Gastrocnemius medialis (tissue), 4 donors: Measurements from ENCODE around the gene CASQ2. TPM values are rescaled to one million over a fixed set of nuclear protein-coding genes. Genes with fewer than 3 reads are reported as not detected.
A peak's percentile ranks its signal among the peaks of the same experiment; 100 is the strongest.

Source experiments
- ATAC-seq, 2 donors: fragments of 150-250 bp; one replicate each; pipeline ENCODE4 v1.9.1; 2016
- DNase-seq, 2 donors: peaks; one replicate each; pipeline ENCODE4 v3.0.0-alpha.2; 2019
- H3K27ac ChIP-seq, 4 donors: fragments of 200-600 bp; sonication (generic); 1 replicate in 1 of 4; 2 replicates in 3 of 4; pipeline ENCODE4 v1.5.1; 2016 to 2018; ENCODE audit warnings: mild to moderate bottlenecking in 2 of 4, moderate library complexity in 1 of 4
- H3K27me3 ChIP-seq, 3 donors: fragments of 200-600 bp; sonication (generic) in 2 of 3; 1 replicate in 1 of 3; 2 replicates in 2 of 3; pipeline versions ENCODE4 v1.5.1 to v1.6.0; 2016 to 2019; ENCODE audit warnings: mild to moderate bottlenecking in 1 of 3, moderate library complexity in 1 of 3
- H3K36me3 ChIP-seq, 2 donors: fragments of 200-600 bp; sonication (generic) in 1 of 2; one replicate each; pipeline ENCODE4 v1.5.1; 2017 to 2018
- H3K4me1 ChIP-seq, 2 donors: fragments of 200-600 bp; sonication (generic) in 1 of 2; one replicate each; pipeline ENCODE4 v1.5.1; 2016 to 2017; ENCODE audit warnings: mild to moderate bottlenecking in 2 of 2
- H3K4me3 ChIP-seq, 4 donors: fragments of 200-600 bp; sonication (generic) in 3 of 4; 1 replicate in 1 of 4; 2 replicates in 3 of 4; pipeline ENCODE4 v1.5.1; 2016 to 2019; ENCODE audit warnings: mild to moderate bottlenecking in 2 of 4
- H3K9me3 ChIP-seq, 3 donors: fragments of 200-600 bp; sonication (generic) in 2 of 3; 1 replicate in 1 of 3; 2 replicates in 2 of 3; pipeline ENCODE4 v1.5.1; 2016 to 2019
- CTCF ChIP-seq, 5 experiments: fragments of 450-650 bp in 3 of 5; fragments of 200-600 bp in 2 of 5; sonication (generic) in 2 of 5; IDR thresholded peaks in 4 of 5; conservative IDR thresholded peaks in 1 of 5; 1 replicate in 4 of 5; 2 replicates in 1 of 5; pipeline ENCODE4 v1.5.1; 2016 to 2019; ENCODE audit warnings: antibody characterized with exemption in 5 of 5, mild to moderate bottlenecking in 3 of 5, moderate library complexity in 3 of 5
- POLR2A ChIP-seq, 2 donors: fragments of 450-650 bp; IDR thresholded peaks; one replicate each; pipeline ENCODE4 v1.6.1; 2017; ENCODE audit warnings: antibody characterized with exemption in 2 of 2, mild to moderate bottlenecking in 2 of 2, moderate library complexity in 2 of 2
- in situ Hi-C, 4 donors: fragments of 200-750 bp; cut with MboI; loops; one replicate each; pipeline versions ENCODE4 v1.15.0 to v1.8.0; 2017; ENCODE audit warnings: low sequenced_read_pairs in 4 of 4
- intact Hi-C: fragments of 100-400 bp; cut with DNase I; formaldehyde crosslinking; loops from one replicate; pipeline ENCODE4 v1.15.1; 2023; ENCODE audit warnings: low total_unique reads
- total RNA-seq, 4 donors: library from RNA; depleted of rRNA; stranded (reverse); fragments of >200 nt; gene quantifications; one replicate each; pipeline versions ENCODE4 v1.1.0 to v1.2.3, GENCODE V29; 2016

Gene CASQ2
- total RNA-seq, 4 donors from 2014 or later: 16.5 to 207 (median 83.2) TPM

- Histone ChIP-seq H3K4me1 (no peaks in the 10 kb centered on the region), H3K27ac (no peak overlapping the region), H3K4me3 (no peak overlapping the region), H3K27me3 (no peaks in the 10 kb centered on the region), H3K36me3 (no peaks in the 10 kb centered on the region), H3K9me3 (no peaks in the 10 kb centered on the region)
- peak in 4 of 5 experiments; percentile 24 to 56 (median 44) for TF ChIP-seq CTCF (IDR thresholded peaks at IDR 0.05 in 4 of 5, conservative IDR thresholded peaks at IDR 0.05 in 1 of 5)
- TF ChIP-seq POLR2A (IDR thresholded peaks at IDR 0.05): no peak
- no peak for DNase-seq
- intact Hi-C loops: loop anchor here (2.0 kb wide), 1 partner anchor 173 kb away; no protein-coding TSS in a partner anchor
- ATAC-seq: peak in 1 of 2 donors; percentile 41
- in situ Hi-C loops: loop anchor here (10.0 to 25.0 kb wide), 3 partner anchors 177 to 680 kb away; partner anchors contain the start of gene SLC22A15 (in 1 of the 4)
Observed at GRCh38 chr1:115807723-115808122, 39.2 kb upstream of the CASQ2 start.

GRCh38 chr1:115805597-115805996, 37.1 kb upstream of the CASQ2 start:
- Histone ChIP-seq H3K9me3 (no peaks in the 10 kb centered on the region), H3K27ac (no peak overlapping the region), H3K4me1 (no peaks in the 10 kb centered on the region), H3K27me3 (no peaks in the 10 kb centered on the region), H3K36me3 (no peaks in the 10 kb centered on the region), H3K4me3 (no peak overlapping the region)
- ATAC-seq (no peak), DNase-seq (no peak)
- in situ Hi-C loops (loop anchor here (10.0 to 25.0 kb wide), 3 partner anchors 179 to 682 kb away; partner anchors contain the start of gene SLC22A15 (in 1 of the 4)), intact Hi-C loops (no loop called here)
- no peak for TF ChIP-seq POLR2A (IDR thresholded peaks at IDR 0.05)
- TF ChIP-seq CTCF (IDR thresholded peaks at IDR 0.05 in 4 of 5, conservative IDR thresholded peaks at IDR 0.05 in 1 of 5): no peak

GRCh38 chr1:115802416-115802815, 33.9 kb upstream of the CASQ2 start:
- in situ Hi-C loops (loop anchor here (10.0 to 25.0 kb wide), 3 partner anchors 182 to 685 kb away; partner anchors contain the start of gene SLC22A15 (in 1 of the 4)), intact Hi-C loops (no loop called here)
- Histone ChIP-seq H3K36me3 (no peaks in the 10 kb centered on the region), H3K27me3 (no peaks in the 10 kb centered on the region), H3K9me3 (no peaks in the 10 kb centered on the region), H3K4me3 (no peak overlapping the region), H3K27ac (no peak overlapping the region), H3K4me1 (no peaks in the 10 kb centered on the region)
- no peak for ATAC-seq
- no peak for DNase-seq
- TF ChIP-seq POLR2A (IDR thresholded peaks at IDR 0.05) (no peak), CTCF (IDR thresholded peaks at IDR 0.05 in 4 of 5, conservative IDR thresholded peaks at IDR 0.05 in 1 of 5) (no peak)

- no peak overlapping the region for H3K4me3 ChIP-seq
- DNase-seq (no peak), ATAC-seq (no peak)
- TF ChIP-seq POLR2A (IDR thresholded peaks at IDR 0.05): no peak
- no peak for TF ChIP-seq CTCF (IDR thresholded peaks at IDR 0.05 in 4 of 5, conservative IDR thresholded peaks at IDR 0.05 in 1 of 5)
- in situ Hi-C loops: no loop called here
- no peaks in the 10 kb centered on the region for H3K4me1 ChIP-seq
- intact Hi-C loops: no loop called here
- no peaks in the 10 kb centered on the region for H3K36me3 ChIP-seq
- no peaks in the 10 kb centered on the region for H3K9me3 ChIP-seq
- no peak overlapping the region for H3K27ac ChIP-seq
- H3K27me3 ChIP-seq: peaks cover 0 to 13% (median 5%) of the 10 kb centered on the region in 3 donors
Observed at GRCh38 chr1:115797486-115797885, 29.0 kb upstream of the CASQ2 start.

- ATAC-seq (no peak), DNase-seq (no peak)
- Histone ChIP-seq H3K4me1 (no peaks in the 10 kb centered on the region), H3K9me3 (no peaks in the 10 kb centered on the region), H3K27me3 (peaks cover 0 to 13% (median 5%) of the 10 kb centered on the region in 3 donors), H3K4me3 (no peak overlapping the region), H3K36me3 (no peaks in the 10 kb centered on the region), H3K27ac (no peak overlapping the region)
- intact Hi-C loops: no loop called here
- TF ChIP-seq POLR2A (IDR thresholded peaks at IDR 0.05) (no peak), CTCF (IDR thresholded peaks at IDR 0.05 in 4 of 5, conservative IDR thresholded peaks at IDR 0.05 in 1 of 5) (no peak)
- in situ Hi-C loops: no loop called here
Observed at GRCh38 chr1:115796897-115797296, 28.4 kb upstream of the CASQ2 start.
